Pancreas (tissue), 10 donors: Measurements from ENCODE around the gene PAIP2. TPM values are rescaled to one million over a fixed set of nuclear protein-coding genes. Genes with fewer than 3 reads are reported as not detected.

Experiments used
- ATAC-seq, 4 donors: fragments of 200-7000 bp; cut with Tn5 transposase; one replicate each; pipeline versions ENCODE4 v1.8.0 to v1.9.1; 2020; ENCODE audit warnings: mild to moderate bottlenecking in 4 of 4, moderate library complexity in 4 of 4
- DNase-seq, 6 donors: peaks; one replicate each; pipeline ENCODE4 v3.0.0-alpha.2; 2020
- FAIRE-seq: peaks from 2 replicates; lab custom pipeline; 2012; peaks lifted over from hg19 to GRCh38; lab: Jason Lieb, UNC
- H3K27ac ChIP-seq, 4 donors: fragments of 200-600 bp; sonication (generic); 1 replicate in 3 of 4; 2 replicates in 1 of 4; pipeline versions ENCODE4 v1.5.0 to v1.8.0; 2020
- H3K27me3 ChIP-seq, 4 donors: fragments of 200-600 bp; one replicate each; pipeline ENCODE4 v1.8.0; 2021
- H3K36me3 ChIP-seq, 3 donors: fragments of 200-600 bp; sonication (generic) in 1 of 3; one replicate each; pipeline versions ENCODE4 v1.5.0 to v1.8.0; 2020 to 2021
- H3K4me1 ChIP-seq, 3 donors: fragments of 200-600 bp; one replicate each; pipeline ENCODE4 v1.8.0; 2021
- H3K4me3 ChIP-seq, 4 donors: fragments of 200-600 bp; sonication (generic) in 2 of 4; one replicate each; pipeline versions ENCODE4 v1.5.0 to v1.8.0; 2020 to 2021
- H3K9me3 ChIP-seq, 4 donors: fragments of 200-600 bp; one replicate each; pipeline ENCODE4 v1.8.0; 2021
- CTCF ChIP-seq, 4 donors: fragments of 200-600 bp; sonication (generic) in 3 of 4; IDR thresholded peaks; one replicate each; pipeline versions ENCODE4 v1.5.0 to v1.8.0; 2021; ENCODE audit warnings: antibody characterized with exemption in 4 of 4
- WGBS, 2 donors: extraction: QIAGEN DNeasy Blood & Tissue Kit; methylation state at CpG; one replicate each; pipeline ENCODE4 v1.1.7; 2013; 5-methylcytosine and 5-hydroxymethylcytosine counted together
- intact Hi-C, 3 donors: fragments of 100-400 bp; cut with DNase I; formaldehyde crosslinking; loops; one replicate each; pipeline versions ENCODE4 v1.11.1 to v1.14.2; 2022
- polyA plus RNA-seq, 2 donors: library from polyadenylated mRNA; stranded (reverse); fragments of 200-250 nt; gene quantifications; one replicate each; pipeline ENCODE4 v1.2.3, GENCODE V29; 2013
- total RNA-seq, 6 donors: library from RNA; stranded (reverse); fragmentation: NEBNext Ultra II Directional in 4 of 6; extraction: Animal tissue kit (Norgen Biotek cat#: 25700) in 4 of 6; gene quantifications; one replicate each; pipeline versions ENCODE4 v1.2.1 to v1.2.4, GENCODE V29; 2021 to 2023
- donor health status: healthy with polysubstance abuse.
- donor health status: DM: no; HTN: no; CAD: no; lungs with moderate emphysema.
- donor health status: DM: no; HTN: no; CAD: no.
- donor health status: control.
- donor health status: control.
- donor health status: Bipolar disorder and iron deficiency.
- donor health status: DM: yes; HTN: yes; CAD: no.
- donor health status: DM: no; HTN: no; CAD: no.
- donor health status: DM: no; HTN: no; CAD: no.
- donor health status: DM: yes; HTN: yes; CAD: no.

The PAIP2 gene
- total and polyA plus RNA-seq, 8 donors, result 18.2 to 57.4 (median 27.3) TPM

GRCh38 chr5:139417214-139417613 is 75.6 kb downstream of the PAIP2 start:
- TF ChIP-seq CTCF (IDR thresholded peaks at IDR 0.05), result no peak
- H3K36me3 ChIP-seq, result no peaks in the 10 kb centered on the region
- no peaks in the 10 kb centered on the region for H3K4me1 ChIP-seq
- 61 to 75% methylated on average over 4 of the region's 4 CpGs for WGBS, 2 donors
- no peaks in the 10 kb centered on the region for H3K9me3 ChIP-seq
- FAIRE-seq (peak; percentile 54), ATAC-seq (peak in 2 of 4 donors; percentile 38 to 39), DNase-seq (no peak)
- intact Hi-C loops, result loop anchor here in 1 of 3 donors (5.0 kb wide), 1 partner anchor 95 kb away; no protein-coding TSS in a partner anchor
- H3K27me3 ChIP-seq, result no peaks in the 10 kb centered on the region
- no peak overlapping the region for H3K4me3 ChIP-seq
- H3K27ac ChIP-seq, result no peak overlapping the region

GRCh38 chr5:139418793-139419192 is 77.1 kb downstream of the PAIP2 start:
- intact Hi-C loops, result loop anchor here in 1 of 3 donors (5.0 kb wide), 1 partner anchor 94 kb away; no protein-coding TSS in a partner anchor

More at GRCh38 chr5:139418793-139419192, 77.1 kb downstream of the PAIP2 start:
- Histone ChIP-seq H3K9me3 (no peaks in the 10 kb centered on the region), H3K36me3 (no peaks in the 10 kb centered on the region), H3K27me3 (no peaks in the 10 kb centered on the region), H3K4me1 (no peaks in the 10 kb centered on the region), H3K4me3 (no peak overlapping the region), H3K27ac (no peak overlapping the region)
- no peak for DNase-seq
- no peak for TF ChIP-seq CTCF (IDR thresholded peaks at IDR 0.05)
- no peak for FAIRE-seq
- WGBS, 2 donors, result 79 to 85% methylated on average over 1 of the region's 1 CpG
- no peak for ATAC-seq

Other genes starting within 250 kb of the PAIP2 start
- gene SIL1, start 143.5 kb upstream of the PAIP2 start, total RNA-seq, result 10 to 100 TPM; 38.6 to 68.2 (median 54.6) TPM
- 100 to 1,000 TPM in 1 of 2 donors, 10 to 100 TPM in 1; 54.8 to 119 TPM for gene SIL1, start 143.5 kb upstream of the PAIP2 start, polyA plus RNA-seq
- gene MATR3, start 48.1 kb upstream of the PAIP2 start, total RNA-seq, result 100 to 1,000 TPM in 1 of 6 donors, 10 to 100 TPM in 5; 52.5 to 101 (median 77.6) TPM
- gene MATR3, start 48.1 kb upstream of the PAIP2 start, polyA plus RNA-seq, result 100 to 1,000 TPM in 1 of 2 donors, 10 to 100 TPM in 1; 47.0 to 104 TPM
- gene SLC23A1, start 41.4 kb downstream of the PAIP2 start, total RNA-seq, result 1 to 10 TPM in 4 of 6 donors, under 1 TPM in 2; 0.49 to 1.6 (median 1.2) TPM
- 1 to 10 TPM; 1.7 to 2.1 TPM for gene SLC23A1, start 41.4 kb downstream of the PAIP2 start, polyA plus RNA-seq
- gene MZB1, start 48.1 kb downstream of the PAIP2 start, total RNA-seq, result 10 to 100 TPM in 1 of 6 donors, under 1 TPM in 3, not detected in 2; 0.28 to 11.6 (median 0.71) TPM
- under 1 TPM in 1 of 2 donors, not detected in 1; 0.28 TPM for gene MZB1, start 48.1 kb downstream of the PAIP2 start, polyA plus RNA-seq
- gene PROB1, start 53.2 kb downstream of the PAIP2 start, total RNA-seq, result under 1 TPM; 0.19 to 0.38 (median 0.31) TPM
- gene PROB1, start 53.2 kb downstream of the PAIP2 start, polyA plus RNA-seq, result under 1 TPM; 0.34 to 0.38 TPM
- gene SPATA24, start 62.2 kb downstream of the PAIP2 start, total RNA-seq, result 1 to 10 TPM; 1.8 to 3.5 (median 3.1) TPM
- gene SPATA24, start 62.2 kb downstream of the PAIP2 start, polyA plus RNA-seq, result 1 to 10 TPM; 4.6 to 9.8 TPM
- gene DNAJC18, start 97.7 kb downstream of the PAIP2 start, total RNA-seq, result 1 to 10 TPM; 1.1 to 5.8 (median 1.9) TPM
- 1 to 10 TPM; 1.6 to 5.1 TPM for gene DNAJC18, start 97.7 kb downstream of the PAIP2 start, polyA plus RNA-seq
- 1 to 10 TPM; 1.0 to 4.3 (median 2.1) TPM for gene ECSCR, start 120.9 kb downstream of the PAIP2 start, total RNA-seq
- 1 to 10 TPM; 5.1 to 8.3 TPM for gene ECSCR, start 120.9 kb downstream of the PAIP2 start, polyA plus RNA-seq
- not detected for gene SMIM33, start 129.2 kb downstream of the PAIP2 start, total RNA-seq
- not detected for gene SMIM33, start 129.2 kb downstream of the PAIP2 start, polyA plus RNA-seq
- 10 to 100 TPM in 2 of 6 donors, 1 to 10 TPM in 4; 3.1 to 19.7 (median 6.3) TPM for gene STING1, start 140.9 kb downstream of the PAIP2 start, total RNA-seq
- 10 to 100 TPM in 1 of 2 donors, 1 to 10 TPM in 1; 9.3 to 19.2 TPM for gene STING1, start 140.9 kb downstream of the PAIP2 start, polyA plus RNA-seq
- 10 to 100 TPM; 36.5 to 59.3 (median 47.0) TPM for gene UBE2D2, start 219.5 kb downstream of the PAIP2 start, total RNA-seq
- 10 to 100 TPM; 38.8 to 47.7 TPM for gene UBE2D2, start 219.5 kb downstream of the PAIP2 start, polyA plus RNA-seq